HCEC 1CT (cell line): ENCODE measurements around the gene CARD9.
"Not testable (repeated sequence)": the region's sequence is repeated elsewhere in the genome, so short reads cannot be mapped to it uniquely, and the experiment has no call there.

Experiments used
- DNase-seq: peaks from one replicate; pipeline ENCODE4 v3.0.0-alpha.2; 2017

The CARD9 gene

GRCh38 chr9:136373300-136374182 lies at the start of gene CARD9:
TSS of gene CARD9 (minus strand) at chr9:136373669. CDS start at chr9:136372078, 1,591 bp downstream.
- no peak for DNase-seq

- no peak for DNase-seq
These were observed 49.4 kb upstream of the CARD9 start for GRCh38 chr9:136422876-136423275.

- DNase-seq, result no peak
These were observed 48.3 kb upstream of the CARD9 start for GRCh38 chr9:136421791-136422190.

- no peak for DNase-seq
These were observed 45.6 kb upstream of the CARD9 start for GRCh38 chr9:136419092-136419420.

- no peak for DNase-seq
These were observed 45.0 kb upstream of the CARD9 start for GRCh38 chr9:136418182-136419091.

GRCh38 chr9:136416914-136417313 lies 43.4 kb upstream of the CARD9 start:
- DNase-seq, result no peak

GRCh38 chr9:136416427-136416826 lies 43.0 kb upstream of the CARD9 start:
- DNase-seq, result peak; percentile 39

GRCh38 chr9:136412962-136413361 lies 39.5 kb upstream of the CARD9 start:
- no peak for DNase-seq

GRCh38 chr9:136411378-136411777 lies 37.9 kb upstream of the CARD9 start:
- no peak for DNase-seq

- DNase-seq, result peak; percentile 84
These were observed 37.2 kb upstream of the CARD9 start, which contains the start of the genes ENTR1 and PMPCA for GRCh38 chr9:136410500-136411287. TSS of gene ENTR1 (minus strand) at chr9:136410614. CDS start at chr9:136410397, 217 bp downstream. TSS of gene PMPCA (plus strand) at chr9:136410658. CDS start at chr9:136410669, 11 bp downstream.

- peak; percentile 38 for DNase-seq
These were observed 36.3 kb upstream of the CARD9 start for GRCh38 chr9:136409557-136410455.

GRCh38 chr9:136407911-136408310 lies 34.4 kb upstream of the CARD9 start:
- DNase-seq, result no peak

GRCh38 chr9:136407061-136407460 lies 33.6 kb upstream of the CARD9 start:
- not testable (repeated sequence) for DNase-seq

GRCh38 chr9:136405904-136406303 lies 32.4 kb upstream of the CARD9 start:
- not testable (repeated sequence) for DNase-seq

- DNase-seq, result no peak
These were observed 32.0 kb upstream of the CARD9 start for GRCh38 chr9:136405481-136405880.

GRCh38 chr9:136404801-136405136 lies 31.3 kb upstream of the CARD9 start:
- no peak for DNase-seq

GRCh38 chr9:136403915-136404800 lies 30.7 kb upstream of the CARD9 start:
- no peak for DNase-seq

GRCh38 chr9:136403538-136403914 lies 30.1 kb upstream of the CARD9 start:
- DNase-seq, result no peak

- no peak for DNase-seq
These were observed 28.6 kb upstream of the CARD9 start for GRCh38 chr9:136402067-136402466.

GRCh38 chr9:136401173-136401922 lies 27.9 kb upstream of the CARD9 start:
- DNase-seq, result no peak
